Measurements from ENCODE around the gene LACRT.

Gene LACRT

GRCh38 chr12:54622463-54623183, 12.1 kb downstream of the LACRT start:
- Mint-ChIP-seq H3K27me3 (peaks cover 55% of the 10 kb centered on the region), H3K4me1 (no peaks in the 10 kb centered on the region), H3K9me3 (peaks cover 12% of the 10 kb centered on the region), H3K27ac (no peak overlapping the region), H3K36me3 (no peaks in the 10 kb centered on the region), H3K4me3 (no peak overlapping the region)
- ATAC-seq: no peak

- Mint-ChIP-seq H3K27me3 (peaks cover 30% of the 10 kb centered on the region), H3K4me1 (peaks cover 12% of the 10 kb centered on the region), H3K4me3 (no peak overlapping the region), H3K36me3 (no peaks in the 10 kb centered on the region), H3K9me3 (no peaks in the 10 kb centered on the region), H3K27ac (no peak overlapping the region)
- no peak for ATAC-seq
Measured at GRCh38 chr12:54616933-54617680, 17.6 kb downstream of the LACRT start.

- no peak for ATAC-seq
- H3K4me3 Mint-ChIP-seq: no peak overlapping the region
- H3K27me3 Mint-ChIP-seq: peaks cover 38% of the 10 kb centered on the region
- peaks cover 10% of the 10 kb centered on the region for H3K4me1 Mint-ChIP-seq
- H3K36me3 Mint-ChIP-seq: no peaks in the 10 kb centered on the region
- H3K9me3 Mint-ChIP-seq: no peaks in the 10 kb centered on the region
- no peak overlapping the region for H3K27ac Mint-ChIP-seq
Measured at GRCh38 chr12:54612225-54612750, 22.4 kb downstream of the LACRT start.

- H3K36me3 Mint-ChIP-seq: no peaks in the 10 kb centered on the region
- H3K27ac Mint-ChIP-seq: no peak overlapping the region
- ATAC-seq: no peak
- peaks cover 42% of the 10 kb centered on the region for H3K27me3 Mint-ChIP-seq
- no peak overlapping the region for H3K4me3 Mint-ChIP-seq
- H3K4me1 Mint-ChIP-seq: peaks cover 4% of the 10 kb centered on the region
- no peaks in the 10 kb centered on the region for H3K9me3 Mint-ChIP-seq
Measured at GRCh38 chr12:54611715-54612149, 23.0 kb downstream of the LACRT start.

GRCh38 chr12:54608769-54609168, 25.9 kb downstream of the LACRT start:
- ATAC-seq: no peak
- Mint-ChIP-seq H3K27ac (no peak overlapping the region), H3K27me3 (peaks cover 21% of the 10 kb centered on the region), H3K4me3 (no peak overlapping the region), H3K9me3 (no peaks in the 10 kb centered on the region), H3K36me3 (no peaks in the 10 kb centered on the region), H3K4me1 (no peaks in the 10 kb centered on the region)

- ATAC-seq: no peak
- no peaks in the 10 kb centered on the region for H3K9me3 Mint-ChIP-seq
- no peak overlapping the region for H3K27ac Mint-ChIP-seq
- peaks cover 1% of the 10 kb centered on the region for H3K4me1 Mint-ChIP-seq
- peaks cover 21% of the 10 kb centered on the region for H3K27me3 Mint-ChIP-seq
- no peak overlapping the region for H3K4me3 Mint-ChIP-seq
- H3K36me3 Mint-ChIP-seq: no peaks in the 10 kb centered on the region
Measured at GRCh38 chr12:54608156-54608555, 26.5 kb downstream of the LACRT start.

- peaks cover 21% of the 10 kb centered on the region for H3K27me3 Mint-ChIP-seq
- H3K4me3 Mint-ChIP-seq: no peak overlapping the region
- H3K36me3 Mint-ChIP-seq: no peaks in the 10 kb centered on the region
- no peaks in the 10 kb centered on the region for H3K9me3 Mint-ChIP-seq
- ATAC-seq: no peak
- peaks cover 6% of the 10 kb centered on the region for H3K4me1 Mint-ChIP-seq
- no peak overlapping the region for H3K27ac Mint-ChIP-seq
Measured at GRCh38 chr12:54606556-54606955, 28.1 kb downstream of the LACRT start.

- H3K4me1 Mint-ChIP-seq: peaks cover 6% of the 10 kb centered on the region
- H3K27me3 Mint-ChIP-seq: peaks cover 21% of the 10 kb centered on the region
- no peak overlapping the region for H3K4me3 Mint-ChIP-seq
- no peak for ATAC-seq
- H3K9me3 Mint-ChIP-seq: no peaks in the 10 kb centered on the region
- H3K27ac Mint-ChIP-seq: no peak overlapping the region
- H3K36me3 Mint-ChIP-seq: no peaks in the 10 kb centered on the region
Measured at GRCh38 chr12:54605138-54605970, 29.3 kb downstream of the LACRT start.

GRCh38 chr12:54604436-54604835, 30.3 kb downstream of the LACRT start:
- Mint-ChIP-seq H3K9me3 (no peaks in the 10 kb centered on the region), H3K36me3 (no peaks in the 10 kb centered on the region), H3K27me3 (peaks cover 27% of the 10 kb centered on the region), H3K27ac (no peak overlapping the region), H3K4me3 (no peak overlapping the region), H3K4me1 (peaks cover 6% of the 10 kb centered on the region)
- no peak for ATAC-seq

- no peak for ATAC-seq
- Mint-ChIP-seq H3K9me3 (no peaks in the 10 kb centered on the region), H3K4me1 (peaks cover 6% of the 10 kb centered on the region), H3K4me3 (no peak overlapping the region), H3K36me3 (no peaks in the 10 kb centered on the region), H3K27ac (no peak overlapping the region), H3K27me3 (peaks cover 32% of the 10 kb centered on the region)
Measured at GRCh38 chr12:54603872-54604271, 30.8 kb downstream of the LACRT start.

- peak; percentile 83 for ATAC-seq
- H3K4me1 Mint-ChIP-seq: peaks cover 6% of the 10 kb centered on the region
- peaks cover 32% of the 10 kb centered on the region for H3K27me3 Mint-ChIP-seq
- H3K27ac Mint-ChIP-seq: no peak overlapping the region
- no peak overlapping the region for H3K4me3 Mint-ChIP-seq
- H3K9me3 Mint-ChIP-seq: no peaks in the 10 kb centered on the region
- H3K36me3 Mint-ChIP-seq: no peaks in the 10 kb centered on the region
Measured at GRCh38 chr12:54603173-54603814, 31.4 kb downstream of the LACRT start.

- no peak for ATAC-seq
- no peak overlapping the region for H3K27ac Mint-ChIP-seq
- no peak overlapping the region for H3K4me3 Mint-ChIP-seq
- H3K27me3 Mint-ChIP-seq: peaks cover 25% of the 10 kb centered on the region
- H3K4me1 Mint-ChIP-seq: peaks cover 6% of the 10 kb centered on the region
- H3K36me3 Mint-ChIP-seq: no peaks in the 10 kb centered on the region
- H3K9me3 Mint-ChIP-seq: no peaks in the 10 kb centered on the region
Measured at GRCh38 chr12:54602661-54603060, 32.0 kb downstream of the LACRT start.

GRCh38 chr12:54601841-54602240, 32.9 kb downstream of the LACRT start:
- H3K4me3 Mint-ChIP-seq: no peak overlapping the region

GRCh38 chr12:54598970-54599369, 35.7 kb downstream of the LACRT start:
- Mint-ChIP-seq H3K27me3 (peaks cover 43% of the 10 kb centered on the region), H3K4me1 (peaks cover 6% of the 10 kb centered on the region), H3K9me3 (no peaks in the 10 kb centered on the region), H3K27ac (no peak overlapping the region), H3K36me3 (no peaks in the 10 kb centered on the region), H3K4me3 (no peak overlapping the region)
- ATAC-seq: no peak

More at GRCh38 chr12:54601841-54602240, 32.9 kb downstream of the LACRT start:
- Mint-ChIP-seq H3K9me3 (no peaks in the 10 kb centered on the region), H3K27me3 (peaks cover 23% of the 10 kb centered on the region), H3K36me3 (no peaks in the 10 kb centered on the region), H3K27ac (no peak overlapping the region), H3K4me1 (peaks cover 6% of the 10 kb centered on the region)
- no peak for ATAC-seq

GRCh38 chr12:54596526-54596946, 38.2 kb downstream of the LACRT start:
- Mint-ChIP-seq H3K27ac (no peak overlapping the region), H3K4me3 (no peak overlapping the region), H3K27me3 (peaks cover 43% of the 10 kb centered on the region), H3K9me3 (no peaks in the 10 kb centered on the region), H3K4me1 (no peaks in the 10 kb centered on the region), H3K36me3 (no peaks in the 10 kb centered on the region)
- no peak for ATAC-seq
